Measurements from ENCODE around the gene ANKDD1B. TPM values are rescaled to one million over a fixed set of nuclear protein-coding genes. Genes with fewer than 3 reads are reported as not detected.

ANKDD1B gene
- polyA plus RNA-seq, 2 of the 4 experiments (the other 2 are of a cell fraction), result 0.09 to 0.14 TPM

GRCh38 chr5:75627801-75628200, 16.5 kb downstream of the ANKDD1B start (continued):
- TF ChIP-seq REST (IDR thresholded peaks at IDR 0.05) (no peak), TP53 (CRISPR knock-in tag; IDR thresholded peaks at IDR 0.05) (no peak), EHF (CRISPR knock-in tag; IDR thresholded peaks at IDR 0.05) (no peak)

- FAIRE-seq, result no peak
- no peak for DNase-seq (ENCODE audit: low read depth in 1 of 2, low spot score in 1 of 2)
- POLR2A ChIA-PET, result no interaction called here
- Histone ChIP-seq H3K4me1 (no peaks in the 10 kb centered on the region), H3K4me3 (no peak overlapping the region), H3K27ac (no peak overlapping the region), H3K4me2 (no peak overlapping the region), H3K9me3 (no peaks in the 10 kb centered on the region)
- CTCF ChIA-PET, result no interaction called here
- WGBS (ENCODE audit: missing lambda C conversion rate), result 94% methylated on average over 2 of the region's 2 CpGs
- ATAC-seq, result no peak
- no peak for TF ChIP-seq HMGXB4 (CRISPR knock-in tag; IDR thresholded peaks at IDR 0.05; ENCODE audit: borderline replicate concordance)
- no peak for TF ChIP-seq MAZ (IDR thresholded peaks at IDR 0.05; ENCODE audit: borderline replicate concordance, low read depth, low read length)
- TF ChIP-seq SMC3 (IDR thresholded peaks at IDR 0.05), result no peak
- TF ChIP-seq SREBF2 (IDR thresholded peaks at IDR 0.05), result no peak
- no peak for TF ChIP-seq RCOR1 (IDR thresholded peaks at IDR 0.05; ENCODE audit: low read depth, low read length)
- no peak for TF ChIP-seq ZC3H11A (IDR thresholded peaks at IDR 0.05)
- TF ChIP-seq JUNB (IDR thresholded peaks at IDR 0.05), result no peak
- TF ChIP-seq CBX2 (IDR thresholded peaks at IDR 0.05; ENCODE audit: borderline replicate concordance, low read depth), result no peak
- TF ChIP-seq ATOH8 (CRISPR knock-in tag; IDR thresholded peaks at IDR 0.05; ENCODE audit: low read depth), result no peak
- no peak for TF ChIP-seq FOSB (CRISPR knock-in tag; IDR thresholded peaks at IDR 0.05)
- no peak for TF ChIP-seq EHF (CRISPR knock-in tag; IDR thresholded peaks at IDR 0.05)
- TF ChIP-seq ELK1 (IDR thresholded peaks at IDR 0.05; ENCODE audit: low read depth, low read length), result no peak
- no peak for TF ChIP-seq HOXB5 (CRISPR knock-in tag; IDR thresholded peaks at IDR 0.05)
Observed at GRCh38 chr5:75630875-75631274, 19.6 kb downstream of the ANKDD1B start.

- 82% methylated on average over 1 of the region's 1 CpG for WGBS (ENCODE audit: missing lambda C conversion rate)
- FAIRE-seq, result no peak
- ATAC-seq, result no peak
- Histone ChIP-seq H3K27ac (no peak overlapping the region), H3K4me2 (no peak overlapping the region), H3K4me3 (no peak overlapping the region), H3K9me3 (no peaks in the 10 kb centered on the region), H3K4me1 (no peaks in the 10 kb centered on the region)
- CTCF ChIA-PET, result no interaction called here
- no peak for TF ChIP-seq MAX (IDR thresholded peaks at IDR 0.05)
- no peak for TF ChIP-seq BCL3 (IDR thresholded peaks at IDR 0.05)
- no peak for TF ChIP-seq ESRRA (IDR thresholded peaks at IDR 0.05; ENCODE audit: borderline replicate concordance, low read length)
- TF ChIP-seq HDAC2 (IDR thresholded peaks at IDR 0.05), result no peak
- no peak for TF ChIP-seq ZNF302 (CRISPR knock-in tag; IDR thresholded peaks at IDR 0.05)
- no peak for TF ChIP-seq RAD21 (conservative IDR thresholded peaks at IDR 0.05 in 1 of 2, IDR thresholded peaks at IDR 0.05 in 1 of 2)
- no peak for TF ChIP-seq EP300 (IDR thresholded peaks at IDR 0.05)
- no peak for TF ChIP-seq BHLHE40 (IDR thresholded peaks at IDR 0.05; ENCODE audit: low read depth, low read length)
- TF ChIP-seq CBX2 (IDR thresholded peaks at IDR 0.05; ENCODE audit: borderline replicate concordance, low read depth), result no peak
- TF ChIP-seq HOXB13 (CRISPR knock-in tag; IDR thresholded peaks at IDR 0.05; ENCODE audit: low read depth), result no peak
- no peak for DNase-seq (ENCODE audit: low read depth in 1 of 2, low spot score in 1 of 2)
- POLR2A ChIA-PET, result no interaction called here
Observed at GRCh38 chr5:75632321-75632720, 21.1 kb downstream of the ANKDD1B start.
